ENCODE data around the gene HNF1A. TPM values are rescaled to one million over a fixed set of nuclear protein-coding genes. Genes with fewer than 3 reads are reported as not detected.

HNF1A gene
- total RNA-seq, 1 experiment from 2014 or later: 7.0 TPM

DNA sequence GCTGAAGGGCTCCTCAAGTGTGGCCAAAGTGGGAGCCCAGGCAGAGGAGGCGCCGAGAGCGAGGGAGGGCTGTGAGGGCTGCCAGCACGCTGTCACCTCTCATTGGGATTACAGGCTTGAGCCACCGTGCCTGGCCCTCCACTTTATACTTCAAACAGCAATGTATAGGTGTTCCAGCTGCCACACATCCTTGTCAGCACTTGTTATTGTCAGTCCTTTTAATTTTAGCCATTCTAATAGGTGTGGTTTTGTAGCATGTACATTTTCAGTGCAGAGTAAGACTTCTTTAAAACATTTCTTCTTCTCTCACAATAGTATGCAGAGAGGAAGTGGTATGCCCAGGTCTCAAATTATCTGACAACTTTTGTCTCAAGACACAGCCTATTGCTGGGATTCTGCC, 27.5 kb upstream of the HNF1A start:
- no peak for DNase-seq (ENCODE audit: low read depth)
- in situ Hi-C loops (cut with HindIII; ENCODE audit: low pct_unique_long_range_greater_than_20kb, low sequenced_read_pairs): no loop called here

GRCh38 chr12:120955232-120955631, 23.1 kb upstream of the HNF1A start:
- in situ Hi-C loops (cut with HindIII; ENCODE audit: low pct_unique_long_range_greater_than_20kb, low sequenced_read_pairs): no loop called here
- no peak for DNase-seq (ENCODE audit: low read depth)

- in situ Hi-C loops (cut with HindIII; ENCODE audit: low pct_unique_long_range_greater_than_20kb, low sequenced_read_pairs): no loop called here
- DNase-seq (ENCODE audit: low read depth): no peak
These were observed 21.6 kb upstream of the HNF1A start for GRCh38 chr12:120956579-120957300.

- in situ Hi-C loops (cut with HindIII; ENCODE audit: low pct_unique_long_range_greater_than_20kb, low sequenced_read_pairs): no loop called here
- no peak for DNase-seq (ENCODE audit: low read depth)
These were observed 19.0 kb upstream of the HNF1A start for GRCh38 chr12:120959111-120959878.

DNA sequence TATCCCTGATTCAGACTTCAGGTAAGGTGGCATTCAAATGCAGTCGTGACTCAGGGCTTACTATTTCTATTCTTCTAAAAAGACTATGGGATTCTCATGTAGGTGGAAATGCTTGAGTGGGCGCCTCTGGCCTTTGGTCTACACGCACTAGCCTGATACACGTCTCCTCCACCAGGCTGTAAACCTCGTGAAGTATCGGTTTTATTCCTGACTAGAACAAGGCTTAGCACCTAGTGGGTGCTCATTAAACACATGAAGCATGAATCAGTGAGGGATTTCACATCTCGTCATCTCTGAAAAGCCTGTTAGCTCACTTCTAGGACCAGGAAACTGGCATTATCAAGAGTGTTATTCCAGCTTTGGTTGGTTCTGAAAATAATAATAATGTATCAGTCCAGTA, 17.7 kb upstream of the HNF1A start:
- DNase-seq (ENCODE audit: low read depth): peak; percentile 54
- in situ Hi-C loops (cut with HindIII; ENCODE audit: low pct_unique_long_range_greater_than_20kb, low sequenced_read_pairs): no loop called here

DNA sequence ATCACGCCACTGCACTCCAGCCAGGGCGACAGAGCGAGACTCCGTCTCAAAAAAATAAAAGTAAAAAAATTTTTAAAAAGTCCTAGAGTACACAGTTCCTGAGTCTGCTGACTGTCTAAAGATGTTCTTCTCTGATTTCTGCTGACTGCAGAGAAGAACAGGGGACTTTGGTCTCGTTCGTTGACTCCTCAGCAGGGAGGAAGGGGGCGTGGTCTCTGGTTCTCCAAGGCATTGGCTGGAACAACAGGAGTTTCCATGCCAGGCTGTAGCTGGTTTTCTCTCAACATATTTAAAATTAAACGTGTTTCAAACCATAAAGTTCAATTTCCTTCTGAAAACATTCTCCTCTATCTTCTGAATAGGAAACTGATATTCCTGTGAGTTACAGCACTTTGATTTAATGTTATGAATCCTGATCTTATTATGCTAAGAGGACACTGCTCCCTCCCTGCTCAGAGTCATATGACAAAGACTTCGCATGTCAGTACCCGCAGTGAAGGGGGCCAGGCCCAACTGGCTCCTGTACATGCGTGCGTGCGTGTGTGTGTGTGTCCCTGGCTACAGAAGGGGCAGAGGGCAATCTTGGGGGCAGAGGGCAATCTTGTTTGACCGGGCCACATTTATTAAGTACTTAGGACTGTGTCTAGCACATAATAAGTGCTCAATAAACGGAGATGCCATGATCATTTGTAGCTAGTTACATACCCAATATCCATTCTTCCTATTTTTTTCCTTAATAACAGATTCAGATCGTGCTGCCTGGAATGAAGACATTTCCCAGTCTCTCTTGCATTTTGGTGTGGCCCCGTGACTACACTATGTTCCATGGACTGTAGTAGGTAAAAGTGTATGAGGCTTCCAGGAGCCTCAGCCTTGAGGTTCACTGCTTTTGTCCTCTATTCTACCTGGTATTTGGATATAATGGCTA, 16.5 kb upstream of the HNF1A start:
- peak; percentile 74 for DNase-seq (ENCODE audit: low read depth)
- in situ Hi-C loops (cut with HindIII; ENCODE audit: low pct_unique_long_range_greater_than_20kb, low sequenced_read_pairs): no loop called here

GRCh38 chr12:120962532-120963020, 15.8 kb upstream of the HNF1A start:
- in situ Hi-C loops (cut with HindIII; ENCODE audit: low pct_unique_long_range_greater_than_20kb, low sequenced_read_pairs): no loop called here
- no peak for DNase-seq (ENCODE audit: low read depth)

- DNase-seq (ENCODE audit: low read depth): no peak
- in situ Hi-C loops (cut with HindIII; ENCODE audit: low pct_unique_long_range_greater_than_20kb, low sequenced_read_pairs): no loop called here
These were observed 14.0 kb upstream of the HNF1A start for GRCh38 chr12:120964298-120964697.

DNA sequence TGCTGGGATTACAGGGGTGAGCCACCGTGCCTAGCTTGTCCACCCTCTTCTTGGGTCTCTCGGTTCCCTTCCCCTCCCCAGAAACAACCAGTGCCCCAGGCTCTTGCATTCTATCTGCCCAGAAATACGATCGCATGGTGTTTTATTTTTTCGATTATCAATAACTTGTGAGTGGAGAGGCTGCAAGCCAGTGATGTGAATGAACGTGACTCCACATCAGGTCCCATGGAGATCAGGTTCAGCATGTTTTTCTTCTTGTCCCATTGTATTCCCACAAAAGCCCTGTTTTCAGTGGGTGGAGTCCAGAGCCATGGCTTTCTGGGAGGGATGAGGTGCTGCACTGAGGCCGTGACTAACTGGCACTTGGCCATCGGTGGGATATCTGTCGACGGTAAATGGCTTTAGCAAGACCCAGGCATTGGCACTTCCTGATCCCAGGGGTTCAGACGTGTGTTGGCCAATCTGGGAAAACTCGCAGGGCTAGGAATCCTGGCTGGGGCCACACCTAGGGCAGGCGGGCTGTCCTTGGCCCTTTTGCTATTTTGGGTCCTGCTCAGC, 12.7 kb upstream of the HNF1A start:
- in situ Hi-C loops (cut with HindIII; ENCODE audit: low pct_unique_long_range_greater_than_20kb, low sequenced_read_pairs): no loop called here
- no peak for DNase-seq (ENCODE audit: low read depth)

GRCh38 chr12:120970310-120970709, 8.0 kb upstream of the HNF1A start:
- no peak for DNase-seq (ENCODE audit: low read depth)
- in situ Hi-C loops (cut with HindIII; ENCODE audit: low pct_unique_long_range_greater_than_20kb, low sequenced_read_pairs): no loop called here

- peak; percentile 75 for DNase-seq (ENCODE audit: low read depth)
- in situ Hi-C loops (cut with HindIII; ENCODE audit: low pct_unique_long_range_greater_than_20kb, low sequenced_read_pairs): no loop called here
These were observed 6.8 kb upstream of the HNF1A start for GRCh38 chr12:120971299-120972180.

DNA sequence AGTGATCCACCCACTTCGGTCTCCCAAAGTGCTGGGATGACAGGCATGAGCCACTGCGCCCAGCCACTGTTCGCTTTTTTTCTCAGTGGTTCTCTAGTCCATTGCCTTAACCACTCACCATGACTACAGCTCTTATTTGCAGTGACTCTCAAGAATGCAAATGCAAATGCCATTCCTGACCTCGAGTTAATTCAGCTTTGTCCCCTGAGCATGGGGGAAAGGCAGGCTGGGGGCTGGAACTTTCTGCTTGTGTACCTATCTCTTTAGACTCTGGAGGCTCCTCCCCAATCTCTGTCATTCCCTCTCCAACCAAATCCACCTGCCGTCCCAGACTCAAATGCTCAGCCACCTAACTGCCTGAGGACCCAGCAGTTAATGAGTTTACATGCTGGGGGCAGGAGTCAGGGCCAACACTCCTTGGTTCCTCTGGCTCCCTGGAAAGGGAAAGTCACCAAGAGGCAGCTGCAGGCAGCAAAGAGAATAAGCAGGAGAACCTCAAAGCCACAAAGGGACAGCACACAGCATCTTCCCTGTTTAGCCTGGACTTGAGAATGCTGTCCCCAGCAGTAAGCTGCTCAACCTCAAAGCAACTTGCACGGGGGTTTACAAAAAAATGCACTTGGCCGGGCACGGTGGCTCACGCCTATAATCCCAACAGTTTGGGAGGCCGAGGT, 5.3 kb upstream of the HNF1A start:
- peak; percentile 99 for DNase-seq (ENCODE audit: low read depth)
- in situ Hi-C loops (cut with HindIII; ENCODE audit: low pct_unique_long_range_greater_than_20kb, low sequenced_read_pairs): no loop called here

DNA sequence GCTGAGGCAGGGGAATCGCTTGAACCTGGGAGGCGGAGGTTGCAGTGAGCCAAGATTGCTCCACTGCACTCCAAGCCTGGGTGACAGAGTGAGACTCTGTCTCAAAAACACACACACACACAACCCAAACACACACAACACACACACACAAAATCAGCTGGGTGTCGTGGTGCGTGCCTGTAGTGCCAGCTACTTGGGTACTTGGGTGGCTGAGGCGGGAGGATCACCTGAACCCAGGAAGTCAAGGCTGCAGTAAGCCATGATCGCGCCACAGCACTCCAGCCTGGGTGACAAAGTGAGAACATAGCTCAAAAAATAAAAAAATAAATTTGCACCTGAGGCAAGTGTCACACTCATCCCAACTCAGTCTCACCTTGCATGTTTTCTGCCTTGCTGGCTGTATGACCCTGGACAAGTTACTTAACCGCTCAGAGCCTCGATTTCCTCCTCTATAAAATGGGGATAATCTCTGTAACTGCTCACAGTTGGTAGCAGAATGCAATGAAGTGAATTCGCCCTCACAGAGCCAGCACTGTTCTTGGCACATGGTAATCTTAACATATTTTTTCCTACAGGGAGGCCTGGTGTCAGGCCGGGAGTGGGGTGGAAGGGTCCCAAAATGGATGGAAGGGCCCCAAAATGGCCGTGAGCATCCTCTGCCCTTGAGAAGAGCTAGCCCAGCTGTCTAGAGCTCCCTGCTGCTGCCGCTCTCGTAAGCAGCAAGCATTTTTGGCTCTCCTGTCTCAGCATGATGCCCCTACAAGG, 630 bp upstream of the HNF1A start:
- in situ Hi-C loops (cut with HindIII; ENCODE audit: low pct_unique_long_range_greater_than_20kb, low sequenced_read_pairs): no loop called here
- no peak for DNase-seq (ENCODE audit: low read depth)

GRCh38 chr12:120979220-120979861, 998 bp downstream of the HNF1A start:
- peak; percentile 51 for DNase-seq (ENCODE audit: low read depth)
- in situ Hi-C loops (cut with HindIII; ENCODE audit: low pct_unique_long_range_greater_than_20kb, low sequenced_read_pairs): no loop called here

- in situ Hi-C loops (cut with HindIII; ENCODE audit: low pct_unique_long_range_greater_than_20kb, low sequenced_read_pairs): no loop called here
- peak; percentile 87 for DNase-seq (ENCODE audit: low read depth)
These were observed 1.7 kb downstream of the HNF1A start for GRCh38 chr12:120979862-120980696.

All from Caki2 (cell line).